IMR-90 (cell line): Measurements from ENCODE around the gene ARHGEF26. TPM values are rescaled to one million over a fixed set of nuclear protein-coding genes. Genes with fewer than 3 reads are reported as not detected.
A peak's percentile ranks its signal among the peaks of the same experiment; 100 is the strongest.

Experiments used
- ATAC-seq: fragments of 200-7000 bp; cut with Tn5 transposase; 2 replicates; pipeline ENCODE4 v1.9.1; 2020; ENCODE audit warnings: low read depth, mild to moderate bottlenecking, moderate library complexity
- BruUV-seq: library from RNA; stranded (reverse); fragments of 400-500 nt; replicated peaks from 2 replicates; lab custom pipeline; 2021; lab: Mats Ljungman, UMichigan
- CTCF ChIA-PET: fragments of 300-600 bp; formaldehyde crosslinking; extraction: SDS; loops from one replicate; lab custom pipeline; 2021; ENCODE audit warnings: antibody characterized with exemption; lab: Yijun Ruan, JAX
- POLR2A ChIA-PET: fragments of 300-600 bp; sonication (Branson Sonifier 250); formaldehyde crosslinking; loops from one replicate; lab custom pipeline; 2022; ENCODE audit warnings: antibody characterized with exemption; ENCODE audit not compliant: unreplicated experiment; lab: Charles Lee
- DNase-seq: peaks from one replicate; pipeline ENCODE4 v3.0.0; 2013
- H2AFZ ChIP-seq: replicated peaks from 2 replicates; pipeline ENCODE3; 2013; ENCODE audit warnings: low read length, mild to moderate bottlenecking; ENCODE audit not compliant: poor library complexity
- H2AK5ac ChIP-seq: 2 replicates; pipeline ENCODE4 v1.6.1; 2013; ENCODE audit warnings: low read depth, low read length, inconsistent platforms
- H2AK9ac ChIP-seq: replicated peaks from 2 replicates; pipeline ENCODE3; 2013; ENCODE audit warnings: mild to moderate bottlenecking, low read depth, low read length, moderate library complexity; ENCODE audit not compliant: poor library complexity
- H2BK120ac ChIP-seq: 2 replicates; pipeline ENCODE4 v1.6.1; 2013; ENCODE audit warnings: low read depth, low read length, inconsistent platforms
- H2BK15ac ChIP-seq: 3 replicates; pipeline ENCODE4 v1.6.1; 2013; ENCODE audit warnings: low read depth, low read length, inconsistent platforms
- H2BK20ac ChIP-seq: 2 replicates; pipeline ENCODE4 v1.6.1; 2013; ENCODE audit warnings: low read depth, mild to moderate bottlenecking, inconsistent platforms, low read length, moderate library complexity
- H2BK5ac ChIP-seq: 2 replicates; pipeline ENCODE4 v1.6.1; 2013; ENCODE audit warnings: mild to moderate bottlenecking, low read depth, low read length, inconsistent platforms; ENCODE audit not compliant: poor library complexity, severe bottlenecking
- H3K14ac ChIP-seq: replicated peaks from 2 replicates; pipeline ENCODE4 v1.6.1; 2013; ENCODE audit warnings: low read depth, low read length, inconsistent platforms
- H3K18ac ChIP-seq: 2 replicates; pipeline ENCODE4 v1.6.1; 2013; ENCODE audit warnings: low read depth, low read length, control low read depth
- H3K23ac ChIP-seq: 2 replicates; pipeline ENCODE4 v1.6.1; 2013; ENCODE audit warnings: low read depth, low read length, inconsistent platforms
- H3K27ac ChIP-seq: 2 replicates; pipeline ENCODE4 v1.5.1; 2013; ENCODE audit warnings: mild to moderate bottlenecking, control low read depth, low read length; ENCODE audit not compliant: insufficient read depth
- H3K27me3 ChIP-seq: 2 replicates; pipeline ENCODE4 v1.6.1; 2013; ENCODE audit warnings: low read length; ENCODE audit not compliant: control insufficient read depth, insufficient read depth
- H3K36me3 ChIP-seq: 2 replicates; pipeline ENCODE4 v1.6.1; 2013; ENCODE audit warnings: low read length, mixed read lengths; ENCODE audit not compliant: control insufficient read depth, insufficient read depth
- H3K4ac ChIP-seq: 2 replicates; pipeline ENCODE4 v1.6.1; 2013; ENCODE audit warnings: low read depth, low read length, inconsistent platforms
- H3K4me1 ChIP-seq: 2 replicates; pipeline ENCODE4 v1.6.1; 2013; ENCODE audit warnings: low read length, mixed read lengths; ENCODE audit not compliant: control insufficient read depth, insufficient read depth
- H3K4me2 ChIP-seq: 2 replicates; pipeline ENCODE4 v1.6.1; 2013; ENCODE audit warnings: low read depth, mild to moderate bottlenecking, control low read depth, low read length, moderate library complexity
- H3K4me3 ChIP-seq: 2 replicates; pipeline ENCODE4 v1.5.1; 2013; ENCODE audit warnings: low read depth, mild to moderate bottlenecking, control low read depth, low read length, moderate library complexity; ENCODE audit not compliant: insufficient read depth
- H3K56ac ChIP-seq: 2 replicates; pipeline ENCODE4 v1.6.1; 2013; ENCODE audit warnings: low read length, inconsistent platforms; ENCODE audit not compliant: insufficient read depth; ENCODE audit errors: extremely low read depth
- H3K79me1 ChIP-seq, 2 experiments: 2 replicates each; pipeline ENCODE4 v1.6.1; 2013; ENCODE audit warnings: low read length in 2 of 2, inconsistent platforms in 1 of 2, low read depth in 1 of 2
- H3K9ac ChIP-seq: 2 replicates; pipeline ENCODE4 v1.6.1; 2013; ENCODE audit warnings: low read depth, low read length, control low read depth
- H3K9me1 ChIP-seq: 2 replicates; pipeline ENCODE4 v1.6.1; 2013; ENCODE audit warnings: low read length, inconsistent platforms; ENCODE audit not compliant: insufficient read depth
- H3K9me3 ChIP-seq: 2 replicates; pipeline ENCODE4 v1.6.1; 2013; ENCODE audit warnings: low read length; ENCODE audit not compliant: control insufficient read depth, insufficient read depth
- H4K20me1 ChIP-seq: 2 replicates; pipeline ENCODE4 v1.6.1; 2013; ENCODE audit warnings: low read length, inconsistent platforms; ENCODE audit not compliant: insufficient read depth
- H4K5ac ChIP-seq: 2 replicates; pipeline ENCODE4 v1.6.1; 2013; ENCODE audit warnings: mild to moderate bottlenecking, low read depth, low read length, control low read depth
- H4K8ac ChIP-seq, 2 experiments: 2 replicates each; pipeline ENCODE4 v1.6.1; 2013; ENCODE audit warnings: low read depth in 2 of 2, low read length in 2 of 2, control low read depth in 1 of 2, inconsistent platforms in 1 of 2
- H4K91ac ChIP-seq: 2 replicates; pipeline ENCODE4 v1.6.1; 2013; ENCODE audit warnings: low read depth, low read length, inconsistent platforms; ENCODE audit not compliant: insufficient read depth
- BHLHE40 ChIP-seq: fragments of 150-350 bp; IDR thresholded peaks from 2 replicates; pipeline ENCODE4 v1.6.1; 2016; ENCODE audit warnings: mild to moderate bottlenecking, low read depth, low read length
- CHD1 ChIP-seq: IDR thresholded peaks from 2 replicates; pipeline ENCODE4 v1.6.1; 2012; ENCODE audit warnings: low read depth, low read length, improper control_type of control experiment
- FOS ChIP-seq: fragments of 150-350 bp; IDR thresholded peaks from 2 replicates; pipeline ENCODE4 v1.6.1; 2016; ENCODE audit warnings: low read depth, low read length
- MAFK ChIP-seq: IDR thresholded peaks from 2 replicates; pipeline ENCODE4 v1.6.1; 2012; ENCODE audit warnings: low read depth, low read length, improper control_type of control experiment
- MAZ ChIP-seq: IDR thresholded peaks from 2 replicates; pipeline ENCODE4 v1.6.1; 2012; ENCODE audit warnings: low read depth, mild to moderate bottlenecking, low read length, improper control_type of control experiment, moderate library complexity, borderline replicate concordance
- MXI1 ChIP-seq: IDR thresholded peaks from 2 replicates; pipeline ENCODE4 v1.6.1; 2012; ENCODE audit warnings: low read depth, mild to moderate bottlenecking, low read length, moderate library complexity, borderline replicate concordance
- RAD21 ChIP-seq: IDR thresholded peaks from 2 replicates; pipeline ENCODE4 v1.6.1; 2012; ENCODE audit warnings: low read length, improper control_type of control experiment
- RCOR1 ChIP-seq: IDR thresholded peaks from 2 replicates; pipeline ENCODE4 v1.6.1; 2012; ENCODE audit warnings: mild to moderate bottlenecking, low read length, improper control_type of control experiment; ENCODE audit not compliant: insufficient replicate concordance
- WGBS, 2 experiments: methylation state at CpG; one replicate each; pipeline versions ENCODE4 v1.1.5 to v1.1.7; 2013; ENCODE audit warnings: missing lambda C conversion rate in 2 of 2; ENCODE audit not compliant: insufficient read length in 1 of 2; ENCODE audit errors: extremely low coverage in 2 of 2; 5-methylcytosine and 5-hydroxymethylcytosine counted together
- dilution Hi-C: fragments of 300-500 bp; cut with HindIII; formaldehyde crosslinking; loops from one replicate; pipeline ENCODE4 v1.14.3; 2018; ENCODE audit warnings: low sequenced_read_pairs; ENCODE audit not compliant: unreplicated experiment
- in situ Hi-C: fragments of 300-500 bp; cut with MboI; formaldehyde crosslinking; loops from 3 replicates; pipeline ENCODE4 v1.14.3; 2019; ENCODE audit warnings: low sequenced_read_pairs, inconsistent platforms, mixed read lengths
- intact Hi-C: fragments of 100-400 bp; cut with micrococcal nuclease; formaldehyde crosslinking; loops from 2 replicates; pipeline ENCODE4 v1.10.0; 2022
- polyA plus RNA-seq, 3 experiments: library from polyadenylated mRNA; depleted of rRNA; stranded (reverse); fragments of >200 nt; gene quantifications; 2 replicates each; pipeline ENCODE4 v1.2.3, GENCODE V29; 2012; ENCODE audit warnings: low replicate concordance in 1 of 3
- total RNA-seq: library from RNA; depleted of rRNA; stranded (reverse); fragments of >200 nt; gene quantifications from 2 replicates; pipeline ENCODE4 v1.2.3, GENCODE V29; 2012

ARHGEF26 gene
- total and polyA plus RNA-seq, 2 of the 4 experiments (the other 2 are of a cell fraction), result 2.0 to 2.3 TPM

DNA sequence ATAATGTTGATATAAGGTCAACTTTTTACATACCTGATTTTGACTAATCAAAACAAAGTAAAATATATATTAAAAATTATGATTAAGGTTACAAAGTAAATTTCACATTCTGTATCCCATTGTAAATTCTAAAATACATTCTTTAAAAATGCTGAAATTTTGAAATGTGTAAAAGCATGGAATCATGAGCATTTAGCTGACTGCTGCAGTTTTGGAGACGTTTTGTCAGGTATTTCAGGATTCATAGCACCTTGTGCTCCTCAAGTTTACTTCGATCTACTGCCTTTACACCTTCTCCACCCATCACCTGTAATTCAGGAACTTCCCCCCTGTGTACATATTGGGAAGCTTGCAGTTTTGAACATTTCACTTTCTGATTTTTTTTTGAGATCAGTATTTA is 71.0 kb downstream of the ARHGEF26 start:
- ChIA-PET CTCF (no interaction called here), POLR2A (no interaction called here)
- Histone ChIP-seq H2BK20ac (no peak overlapping the region), H3K9ac (no peak overlapping the region), H4K91ac (no peak overlapping the region), H3K4me1 (peaks cover 2% of the 10 kb centered on the region; the same call in 1 of the 2 replicates), H4K5ac (no peak overlapping the region), H3K27ac (no peak overlapping the region), H4K20me1 (no peaks in the 10 kb centered on the region), H3K23ac (no peak overlapping the region), H3K56ac (no peak overlapping the region), H3K4ac (no peak overlapping the region), H3K9me3 (no peaks in the 10 kb centered on the region), H2BK5ac (no peak overlapping the region), H3K27me3 (no peaks in the 10 kb centered on the region), H3K14ac (no peak overlapping the region), H3K4me2 (no peak overlapping the region), H3K9me1 (0 out of 2 replicates have a peak, but pooled peaks cover 3% of the 10 kb centered on the region), H3K79me1 (no peaks in the 10 kb centered on the region), H2AFZ (no peak overlapping the region), H4K8ac (no peak overlapping the region), H2AK5ac (no peak overlapping the region), H3K4me3 (no peak overlapping the region), H2BK120ac (no peak overlapping the region), H3K18ac (no peak overlapping the region), H2BK15ac (no peak overlapping the region), H2AK9ac (no peak overlapping the region), H3K36me3 (no peaks in the 10 kb centered on the region)
- intact Hi-C loops (no loop called here), in situ Hi-C loops (no loop called here), dilution Hi-C loops (no loop called here)
- ATAC-seq (no peak), DNase-seq (no peak)
- TF ChIP-seq CHD1 (no peak), MAFK (peak; percentile 54), MXI1 (no peak), BHLHE40 (no peak), RAD21 (no peak), FOS (no peak), RCOR1 (no peak), MAZ (no peak)
- no CpG with 5 or more reads among the region's 2 CpGs for WGBS, 2 experiments
- BruUV-seq, result no TSS peak
